Urothelium cell line (cell line): ENCODE measurements around the gene RXFP3.
"Not testable (repeated sequence)": the region's sequence is repeated elsewhere in the genome, so short reads cannot be mapped to it uniquely, and the experiment has no call there.

Experiments used
- DNase-seq: peaks from one replicate; pipeline ENCODE4 v3.0.0; 2011; ENCODE audit warnings: low spot score, mixed read lengths
- FAIRE-seq: peaks from 2 replicates; lab custom pipeline; 2011; peaks lifted over from hg19 to GRCh38; lab: Jason Lieb, UNC

RXFP3 gene

DNA sequence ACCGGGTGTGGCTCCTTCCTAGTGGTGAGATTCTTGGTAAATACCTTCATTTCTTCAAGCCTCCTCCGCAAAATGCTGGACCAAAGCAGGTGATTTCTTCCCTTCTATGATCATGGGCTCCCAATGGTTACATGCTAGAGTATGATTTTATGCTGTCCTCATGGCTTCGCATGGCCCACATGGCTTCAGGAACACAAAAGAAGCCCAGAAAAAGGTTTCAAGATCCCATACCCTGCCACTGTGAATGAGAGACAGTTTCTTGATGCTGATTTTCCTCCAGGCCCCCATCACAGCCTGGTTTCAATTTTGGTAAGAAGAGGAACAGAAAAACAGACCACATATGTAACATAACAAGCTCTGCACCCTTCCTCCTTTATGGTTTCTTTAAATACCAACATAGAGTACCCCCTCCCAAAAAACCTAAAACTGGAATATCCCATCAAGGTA, 2.4 kb upstream of the RXFP3 start:
- DNase-seq (no peak), FAIRE-seq (no peak)

DNA sequence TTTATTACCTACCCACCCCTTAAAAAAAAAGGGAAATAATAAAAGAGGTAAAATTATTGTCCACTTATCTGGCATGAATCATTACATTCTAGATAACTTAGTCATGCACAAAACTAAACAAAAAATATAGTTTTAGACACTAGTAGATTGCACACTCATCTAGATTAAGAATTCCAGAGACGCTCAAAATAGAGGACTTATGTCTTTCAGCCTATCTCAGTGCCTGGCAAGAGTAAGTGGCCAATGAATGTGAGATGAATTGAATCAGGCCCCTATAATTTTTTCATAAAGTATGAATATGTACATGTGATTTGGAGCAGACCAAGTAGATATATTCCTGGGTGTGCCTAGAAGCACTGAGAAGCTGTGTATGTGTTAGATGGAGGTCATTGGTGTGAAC, 2.0 kb upstream of the RXFP3 start:
- DNase-seq (no peak), FAIRE-seq (no peak)

DNA sequence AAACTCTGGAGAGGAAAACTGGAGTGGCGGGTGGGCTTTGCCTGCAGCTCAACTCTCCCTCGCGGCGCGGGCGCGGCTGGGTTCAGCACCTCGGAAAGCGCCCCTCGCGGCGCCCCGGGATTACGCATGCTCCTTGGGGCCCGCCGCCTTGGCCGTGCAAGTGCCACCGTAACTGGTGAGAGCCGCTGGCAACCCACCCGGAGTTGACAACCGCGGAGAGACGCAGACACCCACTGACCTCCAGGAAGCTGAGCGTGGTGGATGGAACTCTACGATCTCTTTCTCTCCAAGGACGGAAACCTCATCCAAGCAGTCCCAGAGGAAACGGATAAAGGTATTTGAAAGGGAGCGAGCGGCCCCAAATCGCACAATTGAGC, 194 bp upstream of the RXFP3 start:
- FAIRE-seq, result no peak
- peak; percentile 62 for DNase-seq

- DNase-seq, result no peak
- FAIRE-seq, result no peak
These were observed 976 bp downstream of the RXFP3 start for GRCh38 chr5:33937017-33937706.

GRCh38 chr5:33937707-33938506, 1.7 kb downstream of the RXFP3 start:
- DNase-seq (no peak), FAIRE-seq (no peak)

- no peak for FAIRE-seq
- DNase-seq, result no peak
These were observed 2.3 kb downstream of the RXFP3 start for GRCh38 chr5:33938507-33938796.

DNA sequence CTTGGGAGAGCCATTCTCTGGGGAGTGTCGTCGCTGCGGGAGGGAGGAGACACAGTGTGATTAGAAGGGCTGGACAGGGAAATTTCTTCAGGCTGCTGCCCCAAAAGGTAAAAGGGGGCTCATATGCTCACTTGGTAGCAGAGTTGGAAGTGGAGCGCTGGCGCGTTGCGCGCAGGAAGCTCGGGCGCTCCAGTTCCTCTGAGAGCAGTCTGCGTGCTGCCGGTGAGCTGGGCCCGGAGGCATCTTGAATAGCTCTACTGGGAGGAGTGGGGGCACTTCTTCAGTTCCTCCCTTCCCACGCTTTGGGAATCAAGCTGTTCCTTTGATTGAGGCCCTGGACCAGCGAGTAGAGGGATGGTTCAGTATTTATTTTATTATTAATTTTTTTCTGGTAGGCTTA, 2.7 kb downstream of the RXFP3 start:
- no peak for DNase-seq
- no peak for FAIRE-seq

GRCh38 chr5:33939556-33940262, 3.5 kb downstream of the RXFP3 start:
- peak; percentile 34 for DNase-seq
- FAIRE-seq, result no peak

- FAIRE-seq (no peak), DNase-seq (no peak)
These were observed 4.9 kb downstream of the RXFP3 start for GRCh38 chr5:33941090-33941489.

DNA sequence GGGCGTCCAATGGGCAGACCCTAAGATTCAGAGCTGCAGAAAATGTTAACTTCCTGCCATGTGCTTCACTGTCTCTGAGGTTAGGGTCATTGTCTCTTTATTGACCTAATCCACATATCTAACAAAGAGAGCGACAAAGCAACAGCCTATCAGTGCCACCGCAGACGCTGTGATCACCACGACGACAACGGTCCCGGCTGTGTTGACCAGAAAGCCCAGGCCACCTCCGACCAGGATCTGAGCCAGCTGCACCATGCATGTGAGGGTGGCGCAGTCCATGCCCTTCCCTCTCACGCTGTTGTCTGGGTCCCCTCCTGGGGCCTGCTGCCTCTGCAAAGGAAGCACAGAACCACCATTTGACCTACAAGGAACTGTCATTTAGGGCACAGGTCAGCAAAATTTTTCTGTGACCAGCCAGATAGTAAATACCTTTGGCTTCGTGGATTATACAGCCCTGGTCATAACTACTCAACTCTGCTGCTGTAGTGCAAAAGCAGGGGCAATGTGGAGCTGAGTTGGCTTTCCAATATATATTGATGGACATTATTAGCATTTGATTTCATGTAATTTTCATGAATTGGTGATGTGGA, 8.5 kb downstream of the RXFP3 start:
- FAIRE-seq (peak; percentile 83), DNase-seq (no peak)

GRCh38 chr5:33952175-33952574, 16.0 kb downstream of the RXFP3 start:
- not testable (repeated sequence) for DNase-seq, FAIRE-seq

DNA sequence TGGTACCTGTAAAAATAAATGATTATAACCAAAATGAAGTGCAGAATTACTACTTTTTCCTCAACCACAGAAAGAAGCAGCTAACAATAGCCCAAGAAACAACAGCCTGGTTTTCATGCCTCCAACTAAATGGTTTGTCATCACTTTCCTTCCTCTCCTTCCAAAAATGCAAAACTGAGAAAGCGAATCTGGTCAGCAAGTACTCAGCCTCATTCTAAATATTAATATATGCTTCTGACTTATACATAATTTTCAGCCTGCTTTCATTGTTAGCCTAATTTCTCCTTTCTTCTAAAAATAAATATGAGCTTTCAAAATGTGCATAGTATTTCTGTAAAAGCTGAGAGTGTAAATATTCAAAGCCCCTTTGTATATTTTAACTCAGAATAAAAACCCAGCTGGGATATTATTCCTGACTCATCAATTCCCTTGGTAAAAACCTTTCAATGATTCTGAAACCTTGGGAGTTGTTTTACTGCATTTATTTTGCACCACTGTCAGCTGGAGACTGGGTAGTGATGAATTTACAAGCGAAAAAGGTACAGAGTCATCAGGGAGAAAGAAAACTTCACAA, 21.5 kb downstream of the RXFP3 start:
- no peak for DNase-seq
- no peak for FAIRE-seq

DNA sequence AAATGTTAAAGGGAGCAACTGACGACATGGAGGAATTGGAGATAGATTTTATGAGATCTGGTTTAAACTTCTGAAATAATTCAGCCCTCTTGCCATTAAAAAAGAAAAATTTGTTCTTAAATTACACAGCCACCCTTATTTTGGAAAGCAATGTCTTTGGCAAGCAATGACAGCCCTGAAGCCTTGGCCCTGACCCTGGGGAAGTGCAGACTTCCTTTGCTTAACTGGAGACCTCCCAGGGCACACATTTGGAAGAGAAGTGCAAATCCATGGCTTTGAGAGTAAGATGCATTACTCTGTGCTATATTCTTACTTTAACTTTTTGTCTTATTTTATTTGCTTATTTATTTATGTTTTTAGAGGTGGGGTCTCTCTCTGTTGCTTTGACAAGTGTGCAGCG, 22.0 kb downstream of the RXFP3 start:
- FAIRE-seq, result no peak
- DNase-seq, result no peak

DNA sequence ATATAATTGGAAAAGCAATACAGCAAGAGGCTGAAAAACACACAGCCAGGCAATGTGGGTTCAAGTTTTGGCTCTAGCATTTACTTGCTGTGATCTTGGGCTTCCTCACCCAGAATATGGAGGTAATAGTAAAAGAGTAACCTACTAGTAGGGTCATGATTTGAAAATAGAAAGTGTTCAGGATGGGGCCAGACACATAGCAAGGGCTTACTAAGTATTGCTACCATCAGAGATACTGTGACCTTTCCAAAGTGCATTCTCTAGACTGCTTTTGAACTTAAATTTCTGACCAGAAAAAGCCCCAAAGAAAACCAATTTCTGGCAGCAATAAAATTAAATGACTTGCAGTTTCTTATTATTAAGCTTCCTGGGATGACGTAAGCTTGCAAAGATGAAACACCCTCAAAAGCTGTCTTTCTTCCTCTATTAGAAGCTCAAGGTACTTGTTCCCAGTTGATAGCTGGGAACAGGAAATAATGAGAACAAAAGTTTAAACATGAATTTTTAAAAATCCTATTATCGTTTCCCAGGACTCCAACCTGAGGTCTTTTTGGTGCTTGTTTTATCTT, 28.0 kb downstream of the RXFP3 start:
- DNase-seq, result no peak
- no peak for FAIRE-seq

DNA sequence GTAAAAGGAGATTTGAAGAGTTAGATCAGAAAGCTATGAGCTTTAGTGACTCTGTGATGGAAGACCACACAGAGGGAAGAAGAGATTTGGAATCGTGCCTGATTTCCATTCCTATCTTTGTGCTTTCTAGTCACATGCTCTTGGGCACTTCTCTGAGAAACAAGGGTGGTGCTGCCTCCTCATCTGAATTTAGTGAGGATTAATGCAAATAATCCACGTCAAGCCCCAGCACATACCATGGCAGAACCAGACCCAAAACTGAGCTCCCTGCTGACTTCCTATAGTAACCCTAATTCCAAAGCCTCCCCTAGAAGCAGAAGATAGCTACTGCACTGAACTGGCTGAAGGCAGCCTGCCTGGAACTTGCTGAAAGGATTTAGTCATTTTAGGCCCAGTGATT, 30.6 kb downstream of the RXFP3 start:
- no peak for DNase-seq
- FAIRE-seq, result no peak

GRCh38 chr5:33968211-33969005, 32.2 kb downstream of the RXFP3 start:
- DNase-seq (no peak), FAIRE-seq (no peak)

DNA sequence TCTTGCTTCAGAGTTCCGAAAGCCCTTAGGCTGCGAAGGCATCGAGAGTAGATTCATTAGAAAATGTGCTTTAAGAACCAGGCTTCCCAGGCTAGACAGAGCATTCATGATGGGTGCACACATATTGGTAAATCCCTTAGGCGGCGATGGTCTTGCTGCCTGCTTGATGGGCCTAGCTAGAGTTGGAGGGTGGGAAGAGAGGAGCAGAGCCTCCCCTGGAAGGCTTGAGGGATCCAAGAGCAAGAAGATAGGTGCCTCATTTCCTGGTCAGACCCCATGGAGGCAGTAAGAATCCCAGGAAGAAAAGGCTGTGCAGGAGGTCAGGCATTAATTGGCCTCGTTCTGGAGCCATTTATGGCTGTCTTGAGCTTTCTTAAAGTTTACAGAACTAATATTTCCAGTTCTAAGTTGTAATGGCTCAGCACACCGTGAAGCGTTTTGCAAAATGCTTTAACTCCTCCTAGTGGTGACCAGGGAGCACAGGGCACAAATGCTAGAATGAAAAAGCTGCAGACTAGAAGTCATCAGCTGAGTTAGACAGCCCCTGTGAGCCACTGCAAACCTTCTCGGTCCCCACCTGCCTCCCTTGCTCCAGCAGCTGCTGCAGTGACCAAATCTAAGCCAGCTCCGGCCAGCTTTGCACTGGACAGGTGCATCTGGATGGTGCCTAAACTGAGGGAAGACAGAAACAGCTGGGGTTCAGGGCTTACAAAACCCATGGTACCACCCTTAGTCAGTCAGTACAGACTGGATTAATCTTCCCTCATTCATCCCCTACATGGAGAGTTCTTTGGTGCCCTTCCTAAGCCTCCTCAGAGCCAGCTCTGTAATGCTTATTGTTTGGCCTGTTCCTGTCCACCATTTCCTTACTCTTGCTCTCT, 33.6 kb downstream of the RXFP3 start:
- DNase-seq (peak; percentile 79), FAIRE-seq (no peak)

DNA sequence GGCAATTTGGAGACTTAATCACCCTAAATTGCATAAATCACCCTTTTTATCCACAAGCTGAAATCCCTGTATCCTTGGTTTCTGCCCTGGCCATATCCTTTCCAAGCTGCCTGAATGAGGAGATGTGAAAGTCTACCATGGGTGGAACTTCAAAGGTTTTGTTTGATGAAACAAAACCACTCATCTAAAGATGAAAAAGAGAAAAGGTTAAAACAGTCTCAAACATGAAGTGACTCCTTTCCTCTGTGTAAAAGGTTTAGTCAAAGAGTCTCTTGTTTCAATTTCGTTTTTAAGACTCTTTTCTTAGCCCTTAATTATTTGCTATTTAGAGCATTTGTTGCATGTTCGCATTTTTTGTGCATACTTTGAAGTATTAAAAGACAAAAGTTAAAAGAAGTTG, 37.1 kb downstream of the RXFP3 start:
- no peak for DNase-seq
- no peak for FAIRE-seq

DNA sequence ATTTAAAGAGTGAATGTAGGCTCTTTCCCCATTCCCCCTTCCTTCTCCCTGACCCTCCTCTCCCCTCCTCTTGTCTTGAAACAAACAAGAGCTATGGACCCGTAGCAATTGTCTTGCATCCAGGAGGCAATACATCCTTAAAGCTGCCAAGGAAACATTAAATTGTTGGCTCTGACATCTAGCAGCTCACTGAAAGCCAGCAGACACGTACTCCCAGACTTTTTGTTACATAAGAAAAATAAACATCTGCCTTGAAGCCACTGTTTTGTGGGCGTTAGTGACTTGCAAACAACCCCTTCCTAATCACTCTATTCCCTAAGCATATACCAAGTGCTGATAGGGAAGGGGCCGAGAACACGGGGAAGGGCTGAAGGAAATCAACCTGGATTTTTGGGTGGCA, 39.7 kb downstream of the RXFP3 start:
- FAIRE-seq, result no peak
- no peak for DNase-seq
